Omental fat pad (tissue), 4 donors: Measurements from ENCODE around the gene MYH9. TPM values are rescaled to one million over a fixed set of nuclear protein-coding genes. Genes with fewer than 3 reads are reported as not detected.
A peak's percentile ranks its signal among the peaks of the same experiment; 100 is the strongest.

Source experiments
- ATAC-seq: fragments of 150-250 bp; one replicate; pipeline ENCODE4 v1.9.1; 2016; ENCODE audit warnings: mild to moderate bottlenecking, moderate library complexity; ENCODE audit not compliant: low FRiP score
- DNase-seq: peaks from one replicate; pipeline ENCODE4 v3.0.0-alpha.2; 2019; ENCODE audit warnings: low spot score
- total RNA-seq, 4 donors: library from RNA; depleted of rRNA; stranded (reverse); fragments of >200 nt; gene quantifications; one replicate each; pipeline ENCODE4 v1.1.0, GENCODE V29; 2016
- TF ChIP-seq, protein P1 (sequence below), 3 donors: fragments of 450-650 bp; IDR thresholded peaks; one replicate each; pipeline ENCODE4 v1.5.1; 2016 to 2017; ENCODE audit warnings: antibody characterized with exemption in 3 of 3, mild to moderate bottlenecking in 3 of 3, moderate library complexity in 2 of 3

The MYH9 gene
- total RNA-seq, 4 donors from 2014 or later, result 225 to 463 (median 370) TPM

DNA sequence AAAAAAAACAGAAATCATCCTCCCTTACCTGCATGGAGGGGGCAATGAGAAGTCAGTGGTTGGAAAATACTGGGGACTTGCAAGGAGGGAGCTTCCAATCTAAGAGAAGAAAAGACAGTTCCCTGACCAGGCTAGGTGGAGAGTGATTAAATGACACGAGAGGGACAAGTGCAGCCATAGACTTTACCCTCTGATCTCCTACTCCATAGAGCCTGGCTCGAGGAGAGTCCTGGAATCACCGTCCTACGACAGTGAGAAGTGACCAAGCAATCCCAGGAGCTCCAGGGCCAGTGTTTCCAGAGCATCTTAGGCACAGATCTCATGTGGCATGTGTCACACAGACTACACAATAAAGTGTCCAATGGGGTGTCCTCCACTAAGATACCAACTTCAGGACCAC, 25.7 kb downstream of the MYH9 start:
- ATAC-seq, result no peak
- no peak for DNase-seq
- TF ChIP-seq, protein P1, sequence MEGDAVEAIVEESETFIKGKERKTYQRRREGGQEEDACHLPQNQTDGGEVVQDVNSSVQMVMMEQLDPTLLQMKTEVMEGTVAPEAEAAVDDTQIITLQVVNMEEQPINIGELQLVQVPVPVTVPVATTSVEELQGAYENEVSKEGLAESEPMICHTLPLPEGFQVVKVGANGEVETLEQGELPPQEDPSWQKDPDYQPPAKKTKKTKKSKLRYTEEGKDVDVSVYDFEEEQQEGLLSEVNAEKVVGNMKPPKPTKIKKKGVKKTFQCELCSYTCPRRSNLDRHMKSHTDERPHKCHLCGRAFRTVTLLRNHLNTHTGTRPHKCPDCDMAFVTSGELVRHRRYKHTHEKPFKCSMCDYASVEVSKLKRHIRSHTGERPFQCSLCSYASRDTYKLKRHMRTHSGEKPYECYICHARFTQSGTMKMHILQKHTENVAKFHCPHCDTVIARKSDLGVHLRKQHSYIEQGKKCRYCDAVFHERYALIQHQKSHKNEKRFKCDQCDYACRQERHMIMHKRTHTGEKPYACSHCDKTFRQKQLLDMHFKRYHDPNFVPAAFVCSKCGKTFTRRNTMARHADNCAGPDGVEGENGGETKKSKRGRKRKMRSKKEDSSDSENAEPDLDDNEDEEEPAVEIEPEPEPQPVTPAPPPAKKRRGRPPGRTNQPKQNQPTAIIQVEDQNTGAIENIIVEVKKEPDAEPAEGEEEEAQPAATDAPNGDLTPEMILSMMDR (IDR thresholded peaks at IDR 0.05), result no peak

DNA sequence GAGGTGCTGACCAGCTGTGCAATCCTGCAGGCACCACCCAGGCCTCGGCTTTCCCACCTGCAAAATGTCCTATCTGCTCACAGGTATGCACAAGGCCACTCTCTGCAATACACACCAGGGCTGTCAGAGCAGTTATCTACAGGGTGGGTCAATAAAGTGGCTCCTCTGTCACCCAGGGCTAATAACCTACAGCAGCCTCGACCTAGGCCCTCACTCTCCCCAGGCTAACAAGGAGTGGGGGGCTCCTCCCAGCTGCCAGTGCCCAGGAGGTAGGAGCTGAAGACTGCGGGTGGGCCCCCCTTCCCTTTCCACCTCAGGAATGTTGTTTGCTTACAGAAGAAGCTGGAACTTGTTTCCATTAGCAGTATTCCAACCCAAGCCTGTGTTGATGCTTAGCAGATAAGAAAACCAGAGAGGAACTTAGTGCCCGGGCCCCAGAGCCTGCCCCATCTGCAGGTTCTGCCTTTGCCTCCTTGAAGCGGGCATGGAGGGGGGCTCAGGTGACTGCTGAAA, 26.8 kb downstream of the MYH9 start:
- no peak for ATAC-seq
- TF ChIP-seq, protein P1 (IDR thresholded peaks at IDR 0.05), result no peak
- no peak for DNase-seq

DNA sequence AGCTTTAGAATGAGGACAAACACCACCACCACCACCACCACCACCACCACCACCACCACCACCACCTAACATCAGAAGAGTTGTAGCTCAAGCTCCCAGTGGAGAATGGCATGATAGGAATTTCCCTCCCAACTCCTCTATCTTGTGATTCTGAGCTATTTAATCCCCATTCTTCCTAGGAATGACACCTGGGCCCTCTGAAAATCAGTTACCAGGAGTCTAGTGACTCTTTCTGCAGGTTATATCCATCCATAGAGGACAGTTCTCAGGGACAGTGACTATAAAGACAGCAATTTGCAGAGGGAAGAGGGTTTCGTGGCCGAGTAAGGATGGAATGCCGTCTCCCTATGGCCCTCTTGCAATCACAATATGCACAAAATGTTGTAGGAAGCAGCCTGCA, 27.8 kb downstream of the MYH9 start:
- DNase-seq, result no peak
- ATAC-seq, result no peak
- TF ChIP-seq, protein P1 (IDR thresholded peaks at IDR 0.05), result no peak

DNA sequence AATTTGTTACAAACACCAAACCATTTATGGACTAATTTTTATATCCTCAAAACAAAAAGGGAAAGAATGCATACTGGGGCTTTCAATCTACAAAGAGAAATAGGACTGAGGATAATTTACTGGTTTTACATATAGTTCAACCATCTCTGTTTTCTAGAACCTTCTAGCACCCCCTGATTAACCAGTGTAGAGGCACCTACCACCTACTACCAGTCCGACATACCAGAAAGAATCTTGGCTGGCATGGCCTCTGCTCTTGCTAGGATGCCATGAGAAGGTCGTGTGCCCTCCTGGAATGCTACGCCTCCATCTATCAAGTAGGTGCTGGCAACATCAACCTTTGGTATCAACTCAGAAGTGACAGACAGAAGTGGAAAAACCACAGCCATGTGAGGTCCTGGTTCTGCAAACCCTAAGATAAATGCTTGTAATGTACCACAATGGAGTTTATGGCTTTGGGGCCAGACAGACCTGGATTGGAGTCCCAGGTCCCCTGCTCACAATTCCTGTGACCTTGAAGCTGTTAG, 28.2 kb downstream of the MYH9 start:
- TF ChIP-seq, protein P1 (IDR thresholded peaks at IDR 0.05), result no peak
- DNase-seq (no peak), ATAC-seq (no peak)

DNA sequence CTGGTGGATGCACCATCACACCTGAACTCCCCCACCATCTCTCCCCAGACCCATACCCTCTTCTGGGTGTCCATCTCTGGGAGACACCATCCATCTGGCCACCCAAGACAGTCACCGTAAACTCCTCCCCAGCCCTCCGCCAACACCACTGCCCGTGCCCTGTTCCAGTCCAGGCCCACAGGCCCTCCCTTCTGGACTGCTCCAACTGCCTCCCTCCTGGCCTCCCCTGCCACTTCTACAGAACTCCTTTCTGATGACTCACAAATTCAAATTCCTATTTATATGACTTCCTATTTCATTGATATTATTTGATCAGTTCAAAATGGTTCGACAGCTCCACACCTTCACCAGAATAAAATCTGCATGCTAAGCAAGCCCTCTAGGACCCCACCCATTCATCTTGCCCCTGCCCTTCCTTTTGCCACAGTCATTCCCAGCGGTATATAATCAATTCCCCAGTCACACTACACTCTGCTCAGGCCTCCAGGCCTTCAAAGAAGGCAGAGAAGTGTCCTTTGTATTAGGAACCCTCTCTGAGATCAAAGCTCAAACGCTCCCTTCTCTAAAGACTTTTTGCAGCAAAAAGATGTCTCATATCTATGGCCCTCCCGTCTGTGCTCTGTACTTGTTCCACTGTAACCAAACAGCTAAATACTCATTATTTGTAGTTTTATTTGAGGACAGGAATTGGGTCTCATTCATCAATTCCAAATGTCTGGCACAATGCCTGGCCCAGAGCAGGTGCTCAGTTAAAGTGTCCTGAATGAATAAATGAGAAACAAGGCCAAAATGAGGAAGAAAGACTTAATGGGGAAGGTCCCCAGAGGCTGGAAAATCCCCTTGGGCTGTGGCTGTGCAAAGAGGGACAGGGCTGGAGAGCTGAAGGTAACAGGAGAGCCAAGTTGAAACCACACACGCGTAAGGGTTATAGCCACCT, 29.0 kb downstream of the MYH9 start:
- DNase-seq (no peak), ATAC-seq (peak; percentile 17)
- TF ChIP-seq, protein P1 (IDR thresholded peaks at IDR 0.05), result no peak

DNA sequence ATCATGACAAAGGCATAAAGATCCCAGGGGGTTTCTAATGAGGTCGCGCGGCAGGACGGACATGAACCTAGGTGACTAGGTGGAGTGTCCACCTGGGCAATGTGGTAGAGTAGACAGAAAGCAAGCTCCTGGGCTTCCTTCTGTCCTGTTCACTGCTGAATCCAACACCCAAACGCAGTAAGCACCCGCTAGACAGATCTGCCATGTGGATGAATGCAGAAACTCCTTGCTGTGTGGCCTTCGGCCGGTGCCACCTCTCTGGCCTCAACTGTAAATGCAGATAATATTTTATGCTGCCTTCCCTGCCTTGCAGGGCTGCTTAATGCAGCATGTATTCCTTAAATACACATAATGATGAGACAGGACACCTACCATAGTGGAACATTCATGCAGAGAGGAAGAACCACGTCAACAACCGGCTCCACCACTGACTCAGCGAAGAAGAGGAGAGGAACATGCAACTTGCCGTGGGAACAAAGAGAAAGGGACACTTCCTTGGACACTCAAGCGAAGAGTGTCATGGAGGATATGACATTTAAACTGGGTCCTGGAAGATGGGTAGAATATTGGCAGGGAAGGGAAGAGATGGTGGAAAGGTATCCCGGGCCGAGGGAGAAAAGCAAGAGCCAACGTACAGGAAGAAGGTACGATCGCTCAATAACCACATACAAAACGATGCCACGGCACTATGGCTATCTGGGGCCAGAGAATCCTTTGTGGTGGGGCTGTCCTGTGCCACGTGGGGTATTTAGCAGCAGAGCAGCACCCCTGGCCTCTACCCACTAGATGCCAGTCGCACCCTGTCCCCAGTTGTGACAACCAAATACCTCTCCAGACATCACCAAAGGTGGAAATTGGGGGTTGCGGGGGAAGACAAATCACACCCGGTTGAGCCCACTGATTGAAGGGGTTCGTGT, 30.8 kb downstream of the MYH9 start:
- DNase-seq (no peak), ATAC-seq (no peak)
- TF ChIP-seq, protein P1 (IDR thresholded peaks at IDR 0.05), result no peak
